Measurements from ENCODE around the gene GALNT7.

DNA sequence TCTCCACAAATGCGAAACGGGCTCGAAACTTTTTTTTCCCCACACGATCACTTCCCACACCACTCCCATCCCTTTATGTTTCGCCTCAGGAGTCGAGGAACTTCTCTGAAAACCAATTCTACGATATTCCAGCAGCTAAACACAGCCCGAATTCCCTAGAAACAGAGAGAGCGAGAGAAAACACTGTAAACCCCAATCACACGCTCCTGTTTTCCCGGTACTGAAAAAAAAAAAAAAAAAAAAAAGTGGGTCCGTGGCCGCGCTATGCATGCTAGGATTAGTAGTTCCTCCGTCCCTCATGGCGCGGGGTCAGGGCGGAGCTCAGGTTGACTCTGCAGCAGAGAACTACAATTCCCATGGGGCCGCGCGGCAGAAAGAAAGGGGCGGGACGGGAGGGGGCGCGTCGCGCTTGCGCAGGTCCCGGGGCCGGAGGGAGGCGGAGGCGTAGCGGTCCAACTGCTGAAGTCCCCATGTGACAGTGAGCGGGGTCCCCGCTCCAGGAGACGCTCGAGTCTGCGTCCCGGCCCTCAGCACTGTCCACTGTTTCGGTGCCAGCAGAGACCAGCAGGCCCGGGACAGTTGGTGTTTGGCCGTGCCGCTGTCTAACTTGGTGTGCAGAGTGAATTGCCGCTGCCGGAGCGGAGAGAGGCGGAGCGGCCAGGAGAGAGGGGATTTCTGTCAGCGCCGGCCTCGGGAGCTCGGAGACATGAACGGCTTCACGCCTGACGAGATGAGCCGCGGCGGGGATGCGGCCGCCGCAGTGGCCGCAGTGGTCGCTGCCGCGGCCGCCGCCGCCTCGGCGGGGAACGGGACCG is 202.1 kb downstream of the GALNT7 start, which contains the start of gene SAP30:
- TF ChIP-seq TCF7 (IDR thresholded peaks at IDR 0.05; ENCODE audit: borderline replicate concordance) (no peak), NRF1 (conservative IDR thresholded peaks at IDR 0.05; ENCODE audit: low read depth, low read length) (peak; percentile 84), EP300 (IDR thresholded peaks at IDR 0.05; ENCODE audit: borderline replicate concordance in 1 of 2, control insufficient read depth in 1 of 2, low read depth in 2 of 2, low read length in 2 of 2) (no peak), SP1 (IDR thresholded peaks at IDR 0.05; ENCODE audit: low read depth, low read length) (no peak)

Measured in GM12878 (cell line).